Hepatocyte (in vitro differentiated cells): Measurements from ENCODE around the gene HIBCH. TPM values are rescaled to one million over a fixed set of nuclear protein-coding genes. Genes with fewer than 3 reads are reported as not detected.
"Not testable (repeated sequence)": the region's sequence is repeated elsewhere in the genome, so short reads cannot be mapped to it uniquely, and the experiment has no call there.

Experiments used
- DNase-seq: peaks from one replicate; pipeline ENCODE4 v3.0.0-alpha.2; 2016; ENCODE audit warnings: low spot score
- H2AFZ ChIP-seq: fragments of 200-600 bp; sonication (generic); 2 replicates; pipeline ENCODE4 v1.6.0; 2016; ENCODE audit warnings: antibody characterized with exemption, mild to moderate bottlenecking
- H3K27ac ChIP-seq: fragments of 200-600 bp; sonication (generic); 2 replicates; pipeline ENCODE4 v1.5.1; 2016; ENCODE audit warnings: mild to moderate bottlenecking
- H3K27me3 ChIP-seq: fragments of 200-600 bp; sonication (generic); 2 replicates; pipeline ENCODE4 v1.6.1; 2016
- H3K36me3 ChIP-seq: fragments of 200-600 bp; sonication (generic); replicated peaks from 2 replicates; pipeline ENCODE4 v1.5.1; 2016; ENCODE audit warnings: low read depth; ENCODE audit not compliant: insufficient read depth
- H3K4me1 ChIP-seq: fragments of 200-600 bp; sonication (generic); 2 replicates; pipeline ENCODE4 v1.5.1; 2016; ENCODE audit warnings: mild to moderate bottlenecking, moderate library complexity; ENCODE audit not compliant: insufficient read depth
- H3K4me2 ChIP-seq: fragments of 200-600 bp; sonication (generic); 2 replicates; pipeline ENCODE4 v1.6.0; 2016
- H3K4me3 ChIP-seq: fragments of 200-600 bp; sonication (generic); 2 replicates; pipeline ENCODE4 v1.5.1; 2016; ENCODE audit warnings: mild to moderate bottlenecking
- H3K79me2 ChIP-seq: fragments of 200-600 bp; sonication (generic); 2 replicates; pipeline ENCODE4 v1.6.0; 2017; ENCODE audit warnings: mild to moderate bottlenecking
- H3K9me2 ChIP-seq: fragments of 200-600 bp; sonication (generic); replicated peaks from 2 replicates; pipeline ENCODE4 v1.6.0; 2017; ENCODE audit warnings: mild to moderate bottlenecking; ENCODE audit not compliant: insufficient read depth
- H3K9me3 ChIP-seq: fragments of 200-600 bp; sonication (generic); 2 replicates; pipeline ENCODE4 v1.5.1; 2016; ENCODE audit warnings: low read depth, mild to moderate bottlenecking
- H4K20me1 ChIP-seq: fragments of 200-600 bp; sonication (generic); 2 replicates; pipeline ENCODE4 v1.6.0; 2016; ENCODE audit warnings: mild to moderate bottlenecking; ENCODE audit not compliant: insufficient read depth, poor library complexity, severe bottlenecking
- CTCF ChIP-seq: fragments of 200-600 bp; sonication (generic); IDR thresholded peaks from 2 replicates; pipeline ENCODE4 v1.5.1; 2016; ENCODE audit warnings: antibody characterized with exemption, mild to moderate bottlenecking; ENCODE audit not compliant: poor library complexity
- EZH2 ChIP-seq: fragments of 200-600 bp; sonication (generic); IDR thresholded peaks from 2 replicates; pipeline ENCODE4 v1.6.1; 2016; ENCODE audit warnings: antibody characterized with exemption, mild to moderate bottlenecking, borderline replicate concordance
- EZH2phosphoT487 ChIP-seq: fragments of 200-600 bp; sonication (generic); IDR thresholded peaks from one replicate; pipeline ENCODE4 v1.6.1; 2018; ENCODE audit warnings: antibody characterized with exemption, mild to moderate bottlenecking, low read depth, moderate library complexity; ENCODE audit not compliant: unreplicated experiment, severe bottlenecking
- WGBS: methylation state at CpG from one replicate; pipeline ENCODE4 v1.1.6; 2016; ENCODE audit warnings: low lambda C conversion rate; ENCODE audit errors: missing lambda C conversion rate; 5-methylcytosine and 5-hydroxymethylcytosine counted together
- polyA plus RNA-seq: library from polyadenylated mRNA; unstranded; fragments of >200 nt; fragmentation: Nextera tagmentation; extraction: Ambion mirVana; gene quantifications from 2 replicates; pipeline ENCODE4 v1.2.1, GENCODE V29; 2016
- total RNA-seq: library from RNA; depleted of rRNA; stranded (reverse); fragments of >200 nt; gene quantifications from 2 replicates; pipeline ENCODE4 v1.2.3, GENCODE V29; 2014

The HIBCH gene
- total and polyA plus RNA-seq, 2 experiments from 2014 or later, result 30.9 to 57.0 TPM

- Histone ChIP-seq H3K4me2 (no peak overlapping the region), H2AFZ (no peak overlapping the region), H3K9me3 (no peaks in the 10 kb centered on the region), H3K4me1 (peaks cover 16% of the 10 kb centered on the region), H3K79me2 (peaks cover 74% of the 10 kb centered on the region), H4K20me1 (no peaks in the 10 kb centered on the region), H3K27ac (no peak overlapping the region), H3K27me3 (no peaks in the 10 kb centered on the region), H3K9me2 (no peaks in the 10 kb centered on the region), H3K36me3 (no peaks in the 10 kb centered on the region), H3K4me3 (no peak overlapping the region)
- no peak for TF ChIP-seq EZH2phosphoT487
- no peak for TF ChIP-seq CTCF
- TF ChIP-seq EZH2, result no peak
- no peak for DNase-seq
- WGBS, result 83% methylated on average over 1 of the region's 1 CpG
These were observed 5.7 kb downstream of the HIBCH start for GRCh38 chr2:190313880-190314279.

DNA sequence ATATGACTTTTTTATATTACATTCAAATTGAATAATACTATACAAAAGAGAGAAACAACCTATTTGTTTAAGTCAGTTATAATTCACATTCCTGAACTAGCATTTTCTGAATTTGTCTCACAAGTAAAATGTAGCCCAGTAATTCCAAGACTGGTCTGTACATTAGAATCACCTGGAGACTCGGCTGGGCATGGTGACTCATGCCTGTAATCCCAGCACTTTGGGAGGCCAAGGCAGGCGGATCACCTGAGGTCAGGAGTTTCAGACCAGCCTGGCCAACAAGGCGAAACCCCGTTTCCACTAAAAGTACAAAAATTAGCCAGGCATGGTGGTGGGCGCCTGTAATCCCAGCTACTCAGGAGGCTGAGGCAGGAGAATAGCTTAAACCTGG, 7.0 kb downstream of the HIBCH start:
- not testable (repeated sequence) for H3K27me3 ChIP-seq, H3K9me3 ChIP-seq
- H3K4me1 ChIP-seq, result peaks cover 11% of the 10 kb centered on the region

GRCh38 chr2:190311893-190312634, 7.6 kb downstream of the HIBCH start:
- WGBS, result 83% methylated on average over 7 of the region's 7 CpGs
- DNase-seq, result no peak
- peaks cover 67% of the 10 kb centered on the region for H3K79me2 ChIP-seq
- no peak overlapping the region for H3K27ac ChIP-seq
- H3K36me3 ChIP-seq, result no peaks in the 10 kb centered on the region
- H3K27me3 ChIP-seq, result no peaks in the 10 kb centered on the region
- H3K9me2 ChIP-seq, result no peaks in the 10 kb centered on the region
- no peak overlapping the region for H3K4me2 ChIP-seq
- no peaks in the 10 kb centered on the region for H4K20me1 ChIP-seq
- no peak overlapping the region for H2AFZ ChIP-seq
- no peak overlapping the region for H3K4me3 ChIP-seq
- H3K4me1 ChIP-seq, result peaks cover 11% of the 10 kb centered on the region
- H3K9me3 ChIP-seq, result no peaks in the 10 kb centered on the region
- TF ChIP-seq EZH2phosphoT487, result no peak
- no peak for TF ChIP-seq CTCF
- TF ChIP-seq EZH2, result no peak

More for the DNA sequence above, 7.0 kb downstream of the HIBCH start:
- H3K4me3 ChIP-seq, H3K9me2 ChIP-seq, H3K36me3 ChIP-seq, DNase-seq, H3K27ac ChIP-seq, H3K4me2 ChIP-seq, H4K20me1 ChIP-seq, H2AFZ ChIP-seq: not testable (repeated sequence)
- WGBS, result 62% methylated on average over 5 of the region's 5 CpGs
- peaks cover 68% of the 10 kb centered on the region for H3K79me2 ChIP-seq

DNA sequence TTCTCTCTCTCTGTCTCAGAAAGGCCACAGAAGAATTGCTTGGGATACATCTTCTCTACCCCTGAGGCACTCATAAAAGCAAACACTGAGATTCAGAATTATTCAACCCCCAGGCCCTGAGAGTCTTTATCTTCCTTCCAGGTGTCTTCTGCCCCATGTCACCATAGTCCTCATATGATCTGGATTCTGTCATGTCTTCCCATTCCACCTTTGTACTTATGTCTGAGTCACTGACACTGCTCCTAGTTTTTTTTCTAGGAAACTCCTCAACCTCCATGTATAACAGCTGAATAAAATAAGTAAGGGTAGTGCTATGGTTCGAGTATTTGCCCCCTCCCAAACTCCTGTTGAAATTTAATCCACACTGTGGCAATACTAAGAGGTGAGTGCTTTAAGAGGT, 11.6 kb downstream of the HIBCH start:
- H3K4me1 ChIP-seq, result peaks cover 7% of the 10 kb centered on the region
- DNase-seq, result no peak
- 88% methylated on average over 1 of the region's 1 CpG for WGBS
- H3K9me2 ChIP-seq, result no peaks in the 10 kb centered on the region
- H2AFZ ChIP-seq, result no peak overlapping the region
- H3K4me3 ChIP-seq, result no peak overlapping the region
- H3K9me3 ChIP-seq, result no peaks in the 10 kb centered on the region
- no peaks in the 10 kb centered on the region for H3K27me3 ChIP-seq
- no peak for TF ChIP-seq EZH2
- TF ChIP-seq EZH2phosphoT487, result no peak
- no peak overlapping the region for H3K27ac ChIP-seq
- H3K79me2 ChIP-seq, result peaks cover 35% of the 10 kb centered on the region
- no peak overlapping the region for H3K4me2 ChIP-seq
- no peaks in the 10 kb centered on the region for H3K36me3 ChIP-seq
- no peaks in the 10 kb centered on the region for H4K20me1 ChIP-seq
